IMR-90 (cell line): Measurements from ENCODE around the gene MAPKAPK5. TPM values are rescaled to one million over a fixed set of nuclear protein-coding genes. Genes with fewer than 3 reads are reported as not detected.

ENCODE experiments used
- ATAC-seq: fragments of 200-7000 bp; cut with Tn5 transposase; 2 replicates; pipeline ENCODE4 v1.9.1; 2020; ENCODE audit warnings: low read depth, mild to moderate bottlenecking, moderate library complexity
- BruUV-seq: library from RNA; stranded (reverse); fragments of 400-500 nt; replicated peaks from 2 replicates; lab custom pipeline; 2021; lab: Mats Ljungman, UMichigan
- CTCF ChIA-PET: fragments of 300-600 bp; formaldehyde crosslinking; extraction: SDS; loops from one replicate; lab custom pipeline; 2021; ENCODE audit warnings: antibody characterized with exemption; lab: Yijun Ruan, JAX
- POLR2A ChIA-PET: fragments of 300-600 bp; sonication (Branson Sonifier 250); formaldehyde crosslinking; loops from one replicate; lab custom pipeline; 2022; ENCODE audit warnings: antibody characterized with exemption; ENCODE audit not compliant: unreplicated experiment; lab: Charles Lee
- DNase-seq: peaks from one replicate; pipeline ENCODE4 v3.0.0; 2013
- H2AFZ ChIP-seq: replicated peaks from 2 replicates; pipeline ENCODE3; 2013; ENCODE audit warnings: low read length, mild to moderate bottlenecking; ENCODE audit not compliant: poor library complexity
- H2AK5ac ChIP-seq: 2 replicates; pipeline ENCODE4 v1.6.1; 2013; ENCODE audit warnings: low read depth, low read length, inconsistent platforms
- H2AK9ac ChIP-seq: replicated peaks from 2 replicates; pipeline ENCODE3; 2013; ENCODE audit warnings: mild to moderate bottlenecking, low read depth, low read length, moderate library complexity; ENCODE audit not compliant: poor library complexity
- H2BK120ac ChIP-seq: 2 replicates; pipeline ENCODE4 v1.6.1; 2013; ENCODE audit warnings: low read depth, low read length, inconsistent platforms
- H2BK15ac ChIP-seq: 3 replicates; pipeline ENCODE4 v1.6.1; 2013; ENCODE audit warnings: low read depth, low read length, inconsistent platforms
- H2BK20ac ChIP-seq: 2 replicates; pipeline ENCODE4 v1.6.1; 2013; ENCODE audit warnings: low read depth, mild to moderate bottlenecking, inconsistent platforms, low read length, moderate library complexity
- H2BK5ac ChIP-seq: 2 replicates; pipeline ENCODE4 v1.6.1; 2013; ENCODE audit warnings: mild to moderate bottlenecking, low read depth, low read length, inconsistent platforms; ENCODE audit not compliant: poor library complexity, severe bottlenecking
- H3K14ac ChIP-seq: replicated peaks from 2 replicates; pipeline ENCODE4 v1.6.1; 2013; ENCODE audit warnings: low read depth, low read length, inconsistent platforms
- H3K18ac ChIP-seq: 2 replicates; pipeline ENCODE4 v1.6.1; 2013; ENCODE audit warnings: low read depth, low read length, control low read depth
- H3K23ac ChIP-seq: 2 replicates; pipeline ENCODE4 v1.6.1; 2013; ENCODE audit warnings: low read depth, low read length, inconsistent platforms
- H3K27ac ChIP-seq: 2 replicates; pipeline ENCODE4 v1.5.1; 2013; ENCODE audit warnings: mild to moderate bottlenecking, control low read depth, low read length; ENCODE audit not compliant: insufficient read depth
- H3K27me3 ChIP-seq: 2 replicates; pipeline ENCODE4 v1.6.1; 2013; ENCODE audit warnings: low read length; ENCODE audit not compliant: control insufficient read depth, insufficient read depth
- H3K36me3 ChIP-seq: 2 replicates; pipeline ENCODE4 v1.6.1; 2013; ENCODE audit warnings: low read length, mixed read lengths; ENCODE audit not compliant: control insufficient read depth, insufficient read depth
- H3K4ac ChIP-seq: 2 replicates; pipeline ENCODE4 v1.6.1; 2013; ENCODE audit warnings: low read depth, low read length, inconsistent platforms
- H3K4me1 ChIP-seq: 2 replicates; pipeline ENCODE4 v1.6.1; 2013; ENCODE audit warnings: low read length, mixed read lengths; ENCODE audit not compliant: control insufficient read depth, insufficient read depth
- H3K4me2 ChIP-seq: 2 replicates; pipeline ENCODE4 v1.6.1; 2013; ENCODE audit warnings: low read depth, mild to moderate bottlenecking, control low read depth, low read length, moderate library complexity
- H3K4me3 ChIP-seq: 2 replicates; pipeline ENCODE4 v1.5.1; 2013; ENCODE audit warnings: low read depth, mild to moderate bottlenecking, control low read depth, low read length, moderate library complexity; ENCODE audit not compliant: insufficient read depth
- H3K56ac ChIP-seq: 2 replicates; pipeline ENCODE4 v1.6.1; 2013; ENCODE audit warnings: low read length, inconsistent platforms; ENCODE audit not compliant: insufficient read depth; ENCODE audit errors: extremely low read depth
- H3K79me1 ChIP-seq, 2 experiments: 2 replicates each; pipeline ENCODE4 v1.6.1; 2013; ENCODE audit warnings: low read length in 2 of 2, inconsistent platforms in 1 of 2, low read depth in 1 of 2
- H3K9ac ChIP-seq: 2 replicates; pipeline ENCODE4 v1.6.1; 2013; ENCODE audit warnings: low read depth, low read length, control low read depth
- H3K9me1 ChIP-seq: 2 replicates; pipeline ENCODE4 v1.6.1; 2013; ENCODE audit warnings: low read length, inconsistent platforms; ENCODE audit not compliant: insufficient read depth
- H3K9me3 ChIP-seq: 2 replicates; pipeline ENCODE4 v1.6.1; 2013; ENCODE audit warnings: low read length; ENCODE audit not compliant: control insufficient read depth, insufficient read depth
- H4K20me1 ChIP-seq: 2 replicates; pipeline ENCODE4 v1.6.1; 2013; ENCODE audit warnings: low read length, inconsistent platforms; ENCODE audit not compliant: insufficient read depth
- H4K5ac ChIP-seq: 2 replicates; pipeline ENCODE4 v1.6.1; 2013; ENCODE audit warnings: mild to moderate bottlenecking, low read depth, low read length, control low read depth
- H4K8ac ChIP-seq, 2 experiments: 2 replicates each; pipeline ENCODE4 v1.6.1; 2013; ENCODE audit warnings: low read depth in 2 of 2, low read length in 2 of 2, control low read depth in 1 of 2, inconsistent platforms in 1 of 2
- H4K91ac ChIP-seq: 2 replicates; pipeline ENCODE4 v1.6.1; 2013; ENCODE audit warnings: low read depth, low read length, inconsistent platforms; ENCODE audit not compliant: insufficient read depth
- BHLHE40 ChIP-seq: fragments of 150-350 bp; IDR thresholded peaks from 2 replicates; pipeline ENCODE4 v1.6.1; 2016; ENCODE audit warnings: mild to moderate bottlenecking, low read depth, low read length
- CEBPB ChIP-seq: IDR thresholded peaks from 2 replicates; pipeline ENCODE4 v1.6.1; 2012; ENCODE audit warnings: low read depth, low read length, improper control_type of control experiment
- CHD1 ChIP-seq: IDR thresholded peaks from 2 replicates; pipeline ENCODE4 v1.6.1; 2012; ENCODE audit warnings: low read depth, low read length, improper control_type of control experiment
- FOS ChIP-seq: fragments of 150-350 bp; IDR thresholded peaks from 2 replicates; pipeline ENCODE4 v1.6.1; 2016; ENCODE audit warnings: low read depth, low read length
- MAFK ChIP-seq: IDR thresholded peaks from 2 replicates; pipeline ENCODE4 v1.6.1; 2012; ENCODE audit warnings: low read depth, low read length, improper control_type of control experiment
- MAZ ChIP-seq: IDR thresholded peaks from 2 replicates; pipeline ENCODE4 v1.6.1; 2012; ENCODE audit warnings: low read depth, mild to moderate bottlenecking, low read length, improper control_type of control experiment, moderate library complexity, borderline replicate concordance
- MXI1 ChIP-seq: IDR thresholded peaks from 2 replicates; pipeline ENCODE4 v1.6.1; 2012; ENCODE audit warnings: low read depth, mild to moderate bottlenecking, low read length, moderate library complexity, borderline replicate concordance
- NFE2L2 ChIP-seq: fragments of 150-350 bp; IDR thresholded peaks from 2 replicates; pipeline ENCODE4 v1.6.1; 2016; ENCODE audit warnings: low read depth, mild to moderate bottlenecking, low read length
- POLR2A ChIP-seq: IDR thresholded peaks from 2 replicates; pipeline ENCODE4 v1.6.1; 2012; ENCODE audit warnings: mild to moderate bottlenecking, low read depth, low read length
- RAD21 ChIP-seq: IDR thresholded peaks from 2 replicates; pipeline ENCODE4 v1.6.1; 2012; ENCODE audit warnings: low read length, improper control_type of control experiment
- RCOR1 ChIP-seq: IDR thresholded peaks from 2 replicates; pipeline ENCODE4 v1.6.1; 2012; ENCODE audit warnings: mild to moderate bottlenecking, low read length, improper control_type of control experiment; ENCODE audit not compliant: insufficient replicate concordance
- RFX5 ChIP-seq: IDR thresholded peaks from 2 replicates; pipeline ENCODE4 v1.8.0; 2012; ENCODE audit warnings: low read depth, mild to moderate bottlenecking, low read length, moderate library complexity
- SMC3 ChIP-seq: fragments of 150-350 bp; IDR thresholded peaks from 2 replicates; pipeline ENCODE4 v1.6.1; 2016; ENCODE audit warnings: low read depth, mild to moderate bottlenecking, antibody characterized with exemption, low read length, moderate library complexity
- whole genome bisulfite sequencing, 2 experiments: methylation state at CpG; one replicate each; pipeline versions ENCODE4 v1.1.5 to v1.1.7; 2013; ENCODE audit warnings: missing lambda C conversion rate in 2 of 2; ENCODE audit not compliant: insufficient read length in 1 of 2; ENCODE audit errors: extremely low coverage in 2 of 2; 5-methylcytosine and 5-hydroxymethylcytosine counted together
- dilution Hi-C: fragments of 300-500 bp; cut with HindIII; formaldehyde crosslinking; loops from one replicate; pipeline ENCODE4 v1.14.3; 2018; ENCODE audit warnings: low sequenced_read_pairs; ENCODE audit not compliant: unreplicated experiment
- in situ Hi-C: fragments of 300-500 bp; cut with MboI; formaldehyde crosslinking; loops from 3 replicates; pipeline ENCODE4 v1.14.3; 2019; ENCODE audit warnings: low sequenced_read_pairs, inconsistent platforms, mixed read lengths
- intact Hi-C: fragments of 100-400 bp; cut with micrococcal nuclease; formaldehyde crosslinking; loops from 2 replicates; pipeline ENCODE4 v1.10.0; 2022
- polyA plus RNA-seq, 3 experiments: library from polyadenylated mRNA; depleted of rRNA; stranded (reverse); fragments of >200 nt; gene quantifications; 2 replicates each; pipeline ENCODE4 v1.2.3, GENCODE V29; 2012; ENCODE audit warnings: low replicate concordance in 1 of 3
- total RNA-seq: library from RNA; depleted of rRNA; stranded (reverse); fragments of >200 nt; gene quantifications from 2 replicates; pipeline ENCODE4 v1.2.3, GENCODE V29; 2012
- TF ChIP-seq, protein P1 (sequence below): fragments of 150-350 bp; IDR thresholded peaks from 2 replicates; pipeline ENCODE4 v1.6.1; 2016; ENCODE audit warnings: low read depth, mild to moderate bottlenecking, low read length, moderate library complexity, borderline replicate concordance
- TF ChIP-seq, protein P2 (sequence below): conservative IDR thresholded peaks from 2 replicates; pipeline ENCODE4 v1.5.1; 2012; ENCODE audit warnings: mild to moderate bottlenecking, low read depth, low read length, improper control_type of control experiment
- TF ChIP-seq, protein P3 (sequence below): fragments of 150-350 bp; IDR thresholded peaks from 2 replicates; pipeline ENCODE4 v1.6.1; 2017; ENCODE audit warnings: mild to moderate bottlenecking, antibody characterized with exemption, low read length, low read depth

Gene MAPKAPK5
- total and polyA plus RNA-seq, 2 of the 4 experiments (the other 2 are of a cell fraction), result 35.0 to 44.6 TPM

DNA sequence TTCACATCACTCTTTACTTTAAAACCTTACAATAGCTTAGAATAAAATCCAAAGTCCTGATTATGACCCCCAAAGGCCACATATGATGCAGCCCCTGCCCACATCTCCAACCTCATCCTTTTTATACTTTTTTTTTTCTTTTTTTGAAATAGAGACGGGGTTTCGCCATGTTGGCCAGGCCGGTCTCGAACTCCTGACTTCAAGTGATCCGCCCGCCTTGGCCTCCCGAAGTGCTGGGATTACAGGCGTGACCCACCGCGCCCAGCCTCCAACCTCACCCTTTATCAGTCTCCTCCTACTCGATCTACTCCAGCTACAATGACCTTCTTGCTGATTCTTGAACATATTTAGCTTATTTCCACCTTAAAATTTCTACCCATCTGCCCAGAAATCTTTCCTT lies 1.2 kb upstream of the MAPKAPK5 start:
- H3K4me1 ChIP-seq, result no peaks in the 10 kb centered on the region
- H2AFZ ChIP-seq, result no peak overlapping the region
- no peak overlapping the region for H3K18ac ChIP-seq
- no peak overlapping the region for H2BK5ac ChIP-seq
- no peak for ATAC-seq
- peak overlapping the region; percentile 93 for H3K9ac ChIP-seq
- H3K23ac ChIP-seq, result 0 out of 2 replicates have a peak overlapping the region, but pooled peaks have one; percentile 99
- no TSS peak for BruUV-seq
- H4K8ac ChIP-seq, result peak overlapping the region; percentile 14 to 80; a peak in 1 of 4 replicates
- TF ChIP-seq MAFK, result no peak
- no peak for TF ChIP-seq NFE2L2
- TF ChIP-seq, protein P1, sequence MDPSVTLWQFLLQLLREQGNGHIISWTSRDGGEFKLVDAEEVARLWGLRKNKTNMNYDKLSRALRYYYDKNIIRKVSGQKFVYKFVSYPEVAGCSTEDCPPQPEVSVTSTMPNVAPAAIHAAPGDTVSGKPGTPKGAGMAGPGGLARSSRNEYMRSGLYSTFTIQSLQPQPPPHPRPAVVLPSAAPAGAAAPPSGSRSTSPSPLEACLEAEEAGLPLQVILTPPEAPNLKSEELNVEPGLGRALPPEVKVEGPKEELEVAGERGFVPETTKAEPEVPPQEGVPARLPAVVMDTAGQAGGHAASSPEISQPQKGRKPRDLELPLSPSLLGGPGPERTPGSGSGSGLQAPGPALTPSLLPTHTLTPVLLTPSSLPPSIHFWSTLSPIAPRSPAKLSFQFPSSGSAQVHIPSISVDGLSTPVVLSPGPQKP, result no peak
- no peak for TF ChIP-seq MAZ
- TF ChIP-seq FOS, result no peak
- no peak for TF ChIP-seq POLR2A
- no peak for TF ChIP-seq CEBPB
- no peak for TF ChIP-seq RAD21
- TF ChIP-seq, protein P2, sequence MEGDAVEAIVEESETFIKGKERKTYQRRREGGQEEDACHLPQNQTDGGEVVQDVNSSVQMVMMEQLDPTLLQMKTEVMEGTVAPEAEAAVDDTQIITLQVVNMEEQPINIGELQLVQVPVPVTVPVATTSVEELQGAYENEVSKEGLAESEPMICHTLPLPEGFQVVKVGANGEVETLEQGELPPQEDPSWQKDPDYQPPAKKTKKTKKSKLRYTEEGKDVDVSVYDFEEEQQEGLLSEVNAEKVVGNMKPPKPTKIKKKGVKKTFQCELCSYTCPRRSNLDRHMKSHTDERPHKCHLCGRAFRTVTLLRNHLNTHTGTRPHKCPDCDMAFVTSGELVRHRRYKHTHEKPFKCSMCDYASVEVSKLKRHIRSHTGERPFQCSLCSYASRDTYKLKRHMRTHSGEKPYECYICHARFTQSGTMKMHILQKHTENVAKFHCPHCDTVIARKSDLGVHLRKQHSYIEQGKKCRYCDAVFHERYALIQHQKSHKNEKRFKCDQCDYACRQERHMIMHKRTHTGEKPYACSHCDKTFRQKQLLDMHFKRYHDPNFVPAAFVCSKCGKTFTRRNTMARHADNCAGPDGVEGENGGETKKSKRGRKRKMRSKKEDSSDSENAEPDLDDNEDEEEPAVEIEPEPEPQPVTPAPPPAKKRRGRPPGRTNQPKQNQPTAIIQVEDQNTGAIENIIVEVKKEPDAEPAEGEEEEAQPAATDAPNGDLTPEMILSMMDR, result no peak
- TF ChIP-seq CHD1, result no peak
- no peak for TF ChIP-seq MXI1
- no peak for TF ChIP-seq SMC3
- TF ChIP-seq, protein P3, sequence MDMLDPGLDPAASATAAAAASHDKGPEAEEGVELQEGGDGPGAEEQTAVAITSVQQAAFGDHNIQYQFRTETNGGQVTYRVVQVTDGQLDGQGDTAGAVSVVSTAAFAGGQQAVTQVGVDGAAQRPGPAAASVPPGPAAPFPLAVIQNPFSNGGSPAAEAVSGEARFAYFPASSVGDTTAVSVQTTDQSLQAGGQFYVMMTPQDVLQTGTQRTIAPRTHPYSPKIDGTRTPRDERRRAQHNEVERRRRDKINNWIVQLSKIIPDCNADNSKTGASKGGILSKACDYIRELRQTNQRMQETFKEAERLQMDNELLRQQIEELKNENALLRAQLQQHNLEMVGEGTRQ, result no peak
- no peak for TF ChIP-seq RFX5
- TF ChIP-seq BHLHE40, result no peak
- no peak for TF ChIP-seq RCOR1
- H2BK20ac ChIP-seq, result no peak overlapping the region
- peak overlapping the region; percentile 94; the same call in 1 of the 2 replicates for H3K56ac ChIP-seq
- H4K91ac ChIP-seq, result no peak overlapping the region
- H4K5ac ChIP-seq, result no peak overlapping the region
- no peak overlapping the region for H3K4ac ChIP-seq
- no peak overlapping the region for H2AK5ac ChIP-seq
- peak overlapping the region; percentile 78 for H3K4me3 ChIP-seq
- intact Hi-C loops (no loop called here), dilution Hi-C loops (no loop called here), in situ Hi-C loops (no loop called here)
- WGBS, 2 experiments, result 33% methylated on average over 8 of the region's 11 CpGs; no CpG with 5 or more reads in 1 of the 2 experiments
- no peaks in the 10 kb centered on the region for H3K27me3 ChIP-seq
- H3K27ac ChIP-seq, result no peak overlapping the region
- H3K4me2 ChIP-seq, result peak overlapping the region; percentile 89
- no peak overlapping the region for H2BK15ac ChIP-seq
- ChIA-PET POLR2A (no interaction called here), CTCF (no interaction called here)
- H3K9me3 ChIP-seq, result no peaks in the 10 kb centered on the region
- no peak overlapping the region for H3K14ac ChIP-seq
- H3K79me1 ChIP-seq, result peaks cover 23 to 34% of the 10 kb centered on the region in 2 experiments
- no peak overlapping the region for H2AK9ac ChIP-seq
- H2BK120ac ChIP-seq, result no peak overlapping the region
- H4K20me1 ChIP-seq, result peaks cover 11% of the 10 kb centered on the region; the same call in 1 of the 2 replicates
- peaks cover 6% of the 10 kb centered on the region; the same call in 1 of the 2 replicates for H3K36me3 ChIP-seq
- peaks cover 4% of the 10 kb centered on the region for H3K9me1 ChIP-seq
- no peak for DNase-seq
